Lower lobe of right lung (tissue), 2 donors: ENCODE data around the gene G2E3. TPM values are rescaled to one million over a fixed set of nuclear protein-coding genes. Genes with fewer than 3 reads are reported as not detected.
"Not testable (repeated sequence)": the region's sequence is repeated elsewhere in the genome, so short reads cannot be mapped to it uniquely, and the experiment has no call there.

Source experiments
- ATAC-seq, 2 donors: fragments of 200-7000 bp; cut with Tn5 transposase; one replicate each; pipeline ENCODE4 v1.9.1; 2020 to 2022; ENCODE audit warnings: mild to moderate bottlenecking in 2 of 2, moderate library complexity in 2 of 2
- DNase-seq: peaks from one replicate; pipeline ENCODE4 v3.0.0-alpha.2; 2020
- H3K27ac ChIP-seq: fragments of 200-600 bp; one replicate; pipeline ENCODE4 v1.8.0; 2022
- H3K27me3 ChIP-seq: fragments of 200-600 bp; one replicate; pipeline ENCODE4 v1.8.0; 2022; ENCODE audit warnings: low read depth
- H3K36me3 ChIP-seq: fragments of 200-600 bp; one replicate; pipeline ENCODE4 v1.8.0; 2022; ENCODE audit warnings: mild to moderate bottlenecking
- H3K4me1 ChIP-seq: fragments of 200-600 bp; one replicate; pipeline ENCODE4 v1.8.0; 2022
- H3K4me3 ChIP-seq: fragments of 200-600 bp; one replicate; pipeline ENCODE4 v1.8.0; 2022; ENCODE audit warnings: mild to moderate bottlenecking
- H3K9me3 ChIP-seq: fragments of 200-600 bp; one replicate; pipeline ENCODE4 v1.8.0; 2022
- CTCF ChIP-seq: fragments of 200-600 bp; IDR thresholded peaks from one replicate; pipeline ENCODE4 v1.8.0; 2022; ENCODE audit warnings: antibody characterized with exemption, mild to moderate bottlenecking
- intact Hi-C: fragments of 100-400 bp; cut with DNase I; formaldehyde crosslinking; loops from one replicate; pipeline ENCODE4 v1.11.0; 2022
- total RNA-seq: library from RNA; stranded (reverse); fragmentation: NEBNext Ultra II Directional; extraction: Animal tissue kit (Norgen Biotek cat#: 25700); gene quantifications from one replicate; pipeline ENCODE4 v1.2.1, GENCODE V29; 2021
- donor health status: DM: no; HTN: yes; CAD: no; lungs with severe emphysema.

G2E3 gene
- total RNA-seq, 1 donor from 2014 or later: 14.3 TPM

DNA sequence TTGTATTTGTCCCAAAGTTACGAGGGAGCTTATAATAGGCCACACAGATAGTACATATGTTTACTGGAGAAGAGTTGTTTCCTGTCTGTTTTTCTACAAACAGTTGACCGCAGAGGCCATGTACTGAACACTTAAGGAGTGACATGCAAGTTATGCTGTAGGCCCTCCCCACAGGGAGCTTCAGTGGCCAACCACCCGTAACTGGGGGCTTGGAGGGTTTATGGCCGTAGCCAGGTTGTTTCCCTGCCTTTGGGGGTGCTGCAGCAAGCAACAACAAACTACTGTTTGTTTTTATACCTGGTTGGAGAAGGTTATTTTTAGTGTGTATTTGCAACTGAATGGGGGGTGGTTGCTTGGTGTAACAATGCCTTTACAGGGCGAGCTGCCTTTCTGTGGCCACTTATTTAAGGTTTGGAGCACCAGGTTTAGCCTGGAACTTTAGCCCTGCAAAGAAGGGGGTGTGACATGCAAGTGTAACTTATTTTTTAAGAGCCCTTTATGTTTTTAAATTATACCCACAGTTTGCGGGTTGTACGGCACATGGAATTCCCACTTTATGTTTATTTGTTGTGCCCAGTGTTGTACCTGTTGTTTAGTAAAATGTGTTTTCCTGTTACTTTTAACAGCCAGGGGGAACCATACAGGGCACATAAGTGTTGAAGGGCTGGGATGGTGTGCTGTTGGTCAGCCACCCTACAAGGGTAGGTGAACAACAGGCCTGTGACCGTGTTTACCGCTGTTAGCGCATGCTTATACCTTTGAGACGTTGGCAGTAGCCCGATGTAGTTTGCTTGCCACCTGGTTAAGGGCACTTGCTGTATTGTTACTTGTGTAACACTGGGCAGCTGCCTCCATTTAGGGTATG lies 29.9 kb upstream of the G2E3 start:
- H3K4me3 ChIP-seq: no peak overlapping the region
- intact Hi-C loops: no loop called here

GRCh38 chr14:30532264-30532663 lies 26.7 kb upstream of the G2E3 start:
- no peak overlapping the region for H3K27ac ChIP-seq
- H3K4me3 ChIP-seq: no peak overlapping the region
- DNase-seq (no peak), ATAC-seq (no peak)
- TF ChIP-seq CTCF: no peak
- H3K4me1 ChIP-seq: no peaks in the 10 kb centered on the region
- intact Hi-C loops: no loop called here
- no peaks in the 10 kb centered on the region for H3K27me3 ChIP-seq
- no peaks in the 10 kb centered on the region for H3K9me3 ChIP-seq
- no peaks in the 10 kb centered on the region for H3K36me3 ChIP-seq

More for the DNA sequence above, 29.9 kb upstream of the G2E3 start:
- Histone ChIP-seq H3K9me3 (no peaks in the 10 kb centered on the region), H3K27ac (no peak overlapping the region), H3K4me1 (no peaks in the 10 kb centered on the region), H3K27me3 (no peaks in the 10 kb centered on the region), H3K36me3 (no peaks in the 10 kb centered on the region)
- TF ChIP-seq CTCF: no peak
- ATAC-seq (no peak), DNase-seq (no peak)

- H3K4me3 ChIP-seq: no peak overlapping the region
- ATAC-seq (no peak), DNase-seq (no peak)
- no peak overlapping the region for H3K27ac ChIP-seq
- TF ChIP-seq CTCF: no peak
- no peaks in the 10 kb centered on the region for H3K36me3 ChIP-seq
- H3K9me3 ChIP-seq: no peaks in the 10 kb centered on the region
- no peaks in the 10 kb centered on the region for H3K4me1 ChIP-seq
- H3K27me3 ChIP-seq: no peaks in the 10 kb centered on the region
- intact Hi-C loops: no loop called here
These were observed 25.8 kb upstream of the G2E3 start for GRCh38 chr14:30533126-30533525.

DNA sequence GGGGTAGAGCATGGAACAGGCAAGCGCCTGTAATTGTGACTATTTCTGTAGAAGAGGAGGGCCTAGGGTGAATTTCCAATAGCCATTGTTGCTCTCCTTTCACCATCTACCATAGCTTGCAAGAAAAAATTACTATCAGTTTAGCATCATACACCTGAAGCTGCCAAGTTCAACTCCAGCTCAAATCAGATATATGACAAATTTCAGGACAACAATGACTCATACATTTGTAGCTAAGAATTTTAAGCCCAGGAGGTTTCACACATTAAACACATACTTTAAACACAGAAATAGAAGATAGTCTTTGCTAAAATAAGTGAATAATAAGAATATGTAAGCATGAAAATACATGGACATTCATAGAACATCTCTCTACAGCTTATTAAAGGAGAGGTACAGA lies 17.6 kb upstream of the G2E3 start:
- DNase-seq (no peak), ATAC-seq (no peak)
- Histone ChIP-seq H3K36me3 (no peaks in the 10 kb centered on the region), H3K9me3 (no peaks in the 10 kb centered on the region), H3K27ac (no peak overlapping the region), H3K27me3 (no peaks in the 10 kb centered on the region), H3K4me3 (no peak overlapping the region), H3K4me1 (no peaks in the 10 kb centered on the region)
- no peak for TF ChIP-seq CTCF
- intact Hi-C loops: no loop called here

DNA sequence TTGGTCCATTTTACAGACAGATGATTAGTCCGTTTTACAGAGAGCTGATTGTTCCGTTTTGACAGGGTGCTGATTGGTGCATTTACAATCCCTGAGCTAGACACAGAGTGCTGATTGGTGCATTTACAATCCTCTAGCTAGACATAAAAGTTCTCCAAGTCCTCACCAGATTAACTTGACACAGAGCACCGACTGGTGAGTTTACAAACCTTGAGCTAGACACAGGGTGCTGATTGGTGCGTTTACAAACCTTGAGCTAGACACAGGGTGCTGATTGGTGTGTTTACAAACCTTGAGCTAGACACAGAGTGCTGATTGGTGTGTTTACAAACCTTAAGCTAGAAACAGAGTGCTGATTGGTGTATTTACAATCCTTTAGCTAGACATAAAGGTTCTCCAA lies 12.2 kb upstream of the G2E3 start:
- H3K27ac ChIP-seq, DNase-seq, H3K9me3 ChIP-seq, H3K27me3 ChIP-seq, ATAC-seq, H3K4me1 ChIP-seq, intact Hi-C loops, H3K4me3 ChIP-seq, H3K36me3 ChIP-seq: not testable (repeated sequence)

DNA sequence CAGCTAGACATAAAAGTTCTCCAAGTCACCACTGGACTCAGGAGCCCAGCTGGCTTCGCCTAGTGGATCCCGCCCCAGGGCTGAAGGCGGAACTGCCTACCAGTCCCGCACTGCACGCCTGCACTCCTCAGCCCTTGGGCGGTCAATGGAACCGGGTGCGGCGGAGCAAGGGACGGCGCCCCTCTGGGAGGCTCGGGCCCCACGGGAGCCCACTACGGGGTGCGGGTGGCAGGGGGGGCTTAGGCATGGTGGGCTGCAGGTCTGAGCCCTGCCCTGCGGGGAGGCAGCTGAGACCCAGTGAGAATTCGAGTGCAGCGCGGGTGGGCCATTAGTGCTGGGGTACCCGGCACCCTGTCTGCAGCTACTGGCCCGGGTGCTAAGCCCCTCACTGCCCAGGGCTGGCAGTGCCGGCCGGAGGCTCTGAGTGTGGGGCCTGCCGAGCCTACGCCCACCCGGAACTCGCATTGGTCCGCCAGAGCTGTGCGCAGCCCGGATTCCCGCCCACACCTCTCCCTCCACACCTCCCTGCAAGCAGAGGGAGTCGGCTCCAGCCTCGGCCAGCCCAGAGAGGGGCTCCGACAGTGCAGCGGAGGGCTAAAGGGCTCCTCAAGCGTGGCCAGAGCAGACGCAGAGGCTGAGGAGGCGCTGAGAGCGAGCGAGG lies 11.4 kb upstream of the G2E3 start:
- no peak for TF ChIP-seq CTCF
- peaks cover 5% of the 10 kb centered on the region for H3K27me3 ChIP-seq
- DNase-seq (no peak), ATAC-seq (peak in 1 of 2 donors; percentile 37)
- no peak overlapping the region for H3K27ac ChIP-seq
- H3K36me3 ChIP-seq: no peaks in the 10 kb centered on the region
- H3K4me1 ChIP-seq: no peaks in the 10 kb centered on the region
- H3K4me3 ChIP-seq: no peak overlapping the region
- no peaks in the 10 kb centered on the region for H3K9me3 ChIP-seq
- intact Hi-C loops: no loop called here
